Superior temporal gyrus (tissue), 1 donor: ENCODE measurements around the gene IFI27.
"Not testable (repeated sequence)": the region's sequence is repeated elsewhere in the genome, so short reads cannot be mapped to it uniquely, and the experiment has no call there.

ENCODE experiments used
- DNase-seq: peaks from one replicate; pipeline ENCODE4 v3.0.0-alpha.2; 2016; ENCODE audit errors: extremely low spot score

IFI27 gene

GRCh38 chr14:94156143-94156542, 45.6 kb downstream of the IFI27 start:
- not testable (repeated sequence) for DNase-seq

GRCh38 chr14:94157197-94157596, 46.7 kb downstream of the IFI27 start:
- peak; percentile 25 for DNase-seq

GRCh38 chr14:94158239-94158883, 47.8 kb downstream of the IFI27 start:
- DNase-seq = no peak

- no peak for DNase-seq
These were observed 50.5 kb downstream of the IFI27 start for GRCh38 chr14:94161058-94161457.

- peak; percentile 20 for DNase-seq
These were observed 51.4 kb downstream of the IFI27 start for GRCh38 chr14:94161981-94162380.

GRCh38 chr14:94162466-94162865, 51.9 kb downstream of the IFI27 start:
- no peak for DNase-seq

GRCh38 chr14:94163796-94164195, 53.3 kb downstream of the IFI27 start:
- peak; percentile 17 for DNase-seq

- peak; percentile 18 for DNase-seq
These were observed 54.3 kb downstream of the IFI27 start for GRCh38 chr14:94164685-94165431.

- no peak for DNase-seq
These were observed 55.2 kb downstream of the IFI27 start for GRCh38 chr14:94165744-94166143.
